Measurements from ENCODE around the gene SHKBP1. TPM values are rescaled to one million over a fixed set of nuclear protein-coding genes. Genes with fewer than 3 reads are reported as not detected.
"Not testable (repeated sequence)": the region's sequence is repeated elsewhere in the genome, so short reads cannot be mapped to it uniquely, and the experiment has no call there.

Gene SHKBP1
- total RNA-seq, 1 donor from 2014 or later: 76.3 TPM

DNA sequence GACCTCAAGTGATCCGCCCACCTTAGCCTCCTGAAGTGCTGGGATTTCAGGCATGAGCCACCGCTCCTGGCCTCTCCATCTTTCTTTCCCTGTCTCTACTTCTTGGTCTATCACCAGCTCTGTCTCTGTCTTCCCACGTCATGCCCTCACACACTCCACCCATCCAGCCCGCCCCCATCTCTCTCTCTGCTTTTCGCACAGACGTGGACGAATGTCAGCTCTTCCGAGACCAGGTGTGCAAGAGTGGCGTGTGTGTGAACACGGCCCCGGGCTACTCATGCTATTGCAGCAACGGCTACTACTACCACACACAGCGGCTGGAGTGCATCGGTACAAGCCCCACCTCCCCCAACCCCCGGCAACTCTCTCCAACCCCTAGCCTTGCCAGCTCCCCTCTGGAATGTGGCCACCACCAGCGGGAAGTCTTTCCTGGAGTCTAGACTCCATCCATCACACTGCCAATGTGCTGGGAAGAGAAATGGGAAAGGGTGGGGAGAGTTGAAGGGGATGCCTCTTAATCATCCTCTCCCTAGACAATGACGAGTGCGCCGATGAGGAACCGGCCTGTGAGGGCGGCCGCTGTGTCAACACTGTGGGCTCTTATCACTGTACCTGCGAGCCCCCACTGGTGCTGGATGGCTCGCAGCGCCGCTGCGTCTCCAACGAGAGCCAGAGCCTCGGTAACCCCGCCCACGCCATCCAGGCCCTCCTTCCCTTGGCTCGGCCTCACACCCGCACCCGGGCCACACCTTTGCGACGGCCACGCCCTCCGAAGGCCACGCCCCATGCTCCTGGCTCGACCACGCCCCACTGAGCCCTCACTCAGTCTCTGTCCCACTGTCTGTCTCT is 47.0 kb downstream of the SHKBP1 start:
- H3K9me3 Mint-ChIP-seq: no peaks in the 10 kb centered on the region
- H3K4me1 Mint-ChIP-seq: peaks cover 13% of the 10 kb centered on the region
- no peak overlapping the region for H3K27ac Mint-ChIP-seq (ENCODE audit: unreplicated experiment)
- no peak overlapping the region for H3K4me3 Mint-ChIP-seq
- TF ChIP-seq, protein P1, sequence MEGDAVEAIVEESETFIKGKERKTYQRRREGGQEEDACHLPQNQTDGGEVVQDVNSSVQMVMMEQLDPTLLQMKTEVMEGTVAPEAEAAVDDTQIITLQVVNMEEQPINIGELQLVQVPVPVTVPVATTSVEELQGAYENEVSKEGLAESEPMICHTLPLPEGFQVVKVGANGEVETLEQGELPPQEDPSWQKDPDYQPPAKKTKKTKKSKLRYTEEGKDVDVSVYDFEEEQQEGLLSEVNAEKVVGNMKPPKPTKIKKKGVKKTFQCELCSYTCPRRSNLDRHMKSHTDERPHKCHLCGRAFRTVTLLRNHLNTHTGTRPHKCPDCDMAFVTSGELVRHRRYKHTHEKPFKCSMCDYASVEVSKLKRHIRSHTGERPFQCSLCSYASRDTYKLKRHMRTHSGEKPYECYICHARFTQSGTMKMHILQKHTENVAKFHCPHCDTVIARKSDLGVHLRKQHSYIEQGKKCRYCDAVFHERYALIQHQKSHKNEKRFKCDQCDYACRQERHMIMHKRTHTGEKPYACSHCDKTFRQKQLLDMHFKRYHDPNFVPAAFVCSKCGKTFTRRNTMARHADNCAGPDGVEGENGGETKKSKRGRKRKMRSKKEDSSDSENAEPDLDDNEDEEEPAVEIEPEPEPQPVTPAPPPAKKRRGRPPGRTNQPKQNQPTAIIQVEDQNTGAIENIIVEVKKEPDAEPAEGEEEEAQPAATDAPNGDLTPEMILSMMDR (conservative IDR thresholded peaks at IDR 0.05): no peak
- DNase-seq (ENCODE audit: low read depth, low spot score): no peak
- H3K36me3 Mint-ChIP-seq (ENCODE audit: low read depth): peaks cover 25% of the 10 kb centered on the region
- peaks cover 4% of the 10 kb centered on the region for H3K27me3 Mint-ChIP-seq (ENCODE audit: low read depth)

DNA sequence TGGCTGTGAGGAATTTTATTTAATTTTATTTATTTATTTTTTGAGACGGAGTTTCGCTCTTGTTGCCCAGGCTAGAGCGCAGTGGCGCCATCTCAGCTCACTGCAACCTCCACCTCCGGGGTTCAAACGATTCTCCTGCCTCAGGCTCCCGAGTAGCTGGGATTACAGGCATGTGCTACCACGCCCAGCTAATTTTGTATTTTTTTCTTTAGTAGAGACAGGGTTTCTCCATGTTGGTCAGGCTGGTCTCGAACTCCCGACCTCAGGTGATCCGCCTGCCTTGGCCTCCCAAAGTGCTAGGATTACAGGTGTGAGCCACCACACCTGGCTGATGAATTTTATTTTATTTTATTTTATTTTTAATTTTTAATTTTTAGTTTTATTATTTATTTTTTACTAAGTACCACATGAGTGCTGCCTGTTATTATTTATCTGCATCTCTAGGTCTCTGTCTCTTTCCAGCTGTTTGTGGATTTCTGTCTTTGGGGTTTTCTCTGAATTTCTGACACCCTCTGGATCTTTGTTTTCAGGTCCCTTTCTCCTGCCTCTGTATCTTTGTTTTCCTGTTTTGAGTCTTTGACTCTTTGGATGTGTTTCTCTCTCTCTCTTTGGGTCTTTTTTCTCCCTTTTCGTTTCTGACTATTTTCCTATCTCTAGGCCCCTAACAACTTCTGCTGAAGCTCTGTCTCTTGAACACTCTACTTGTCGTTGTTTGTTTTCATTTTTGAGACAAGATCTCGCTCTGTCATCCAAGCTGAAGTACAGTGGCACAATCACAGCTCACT is 47.9 kb downstream of the SHKBP1 start:
- Mint-ChIP-seq H3K4me1 (peaks cover 13% of the 10 kb centered on the region), H3K36me3 (ENCODE audit: low read depth) (peaks cover 22% of the 10 kb centered on the region)
- not testable (repeated sequence) for DNase-seq (ENCODE audit: low read depth, low spot score); H3K27ac Mint-ChIP-seq (ENCODE audit: unreplicated experiment); H3K27me3 Mint-ChIP-seq (ENCODE audit: low read depth); H3K4me3 Mint-ChIP-seq; H3K9me3 Mint-ChIP-seq

DNA sequence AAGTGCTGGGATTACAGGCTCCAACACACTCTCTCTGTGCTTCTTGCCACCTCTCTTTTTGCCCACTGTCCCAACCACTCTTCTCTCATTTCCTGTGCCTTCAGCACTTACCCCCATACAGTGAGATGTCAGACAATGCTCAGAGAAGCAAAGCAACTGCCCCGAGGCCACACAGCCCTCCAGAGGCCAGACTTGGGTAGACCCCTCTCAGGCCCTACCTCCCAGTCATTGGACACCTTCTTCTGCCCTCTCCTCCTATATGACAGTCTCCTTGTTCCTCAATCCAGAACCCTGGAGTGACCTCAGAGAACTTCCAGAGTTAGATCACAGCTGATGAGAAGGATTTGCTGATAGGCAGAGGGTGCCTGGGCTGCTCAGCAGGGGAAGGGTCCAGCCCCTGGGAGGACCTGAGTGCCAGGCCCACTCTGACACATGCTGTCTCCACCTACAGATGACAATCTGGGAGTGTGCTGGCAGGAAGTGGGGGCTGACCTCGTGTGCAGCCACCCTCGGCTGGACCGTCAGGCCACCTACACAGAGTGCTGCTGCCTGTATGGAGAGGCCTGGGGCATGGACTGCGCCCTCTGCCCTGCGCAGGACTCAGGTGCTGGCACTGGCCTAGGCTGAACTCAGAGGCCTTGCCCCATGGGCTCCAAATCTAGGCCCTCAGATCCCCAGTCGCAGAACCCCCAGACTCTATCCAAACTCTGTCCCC is 48.9 kb downstream of the SHKBP1 start:
- Mint-ChIP-seq H3K27me3 (ENCODE audit: low read depth) (peaks cover 4% of the 10 kb centered on the region), H3K36me3 (ENCODE audit: low read depth) (peaks cover 21% of the 10 kb centered on the region), H3K4me1 (peaks cover 13% of the 10 kb centered on the region), H3K27ac (ENCODE audit: unreplicated experiment) (peak overlapping the region; percentile 63), H3K9me3 (no peaks in the 10 kb centered on the region), H3K4me3 (no peak overlapping the region)
- TF ChIP-seq, protein P1 (conservative IDR thresholded peaks at IDR 0.05): no peak
- no peak for DNase-seq (ENCODE audit: low read depth, low spot score)

DNA sequence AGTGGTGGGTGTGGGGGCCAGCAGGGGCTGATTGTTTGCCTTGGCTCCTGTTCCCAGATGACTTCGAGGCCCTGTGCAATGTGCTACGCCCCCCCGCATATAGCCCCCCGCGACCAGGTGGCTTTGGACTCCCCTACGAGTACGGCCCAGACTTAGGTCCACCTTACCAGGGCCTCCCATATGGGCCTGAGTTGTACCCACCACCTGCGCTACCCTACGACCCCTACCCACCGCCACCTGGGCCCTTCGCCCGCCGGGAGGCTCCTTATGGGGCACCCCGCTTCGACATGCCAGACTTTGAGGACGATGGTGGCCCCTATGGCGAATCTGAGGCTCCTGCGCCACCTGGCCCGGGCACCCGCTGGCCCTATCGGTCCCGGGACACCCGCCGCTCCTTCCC is 50.2 kb downstream of the SHKBP1 start:
- Mint-ChIP-seq H3K9me3 (no peaks in the 10 kb centered on the region), H3K27ac (ENCODE audit: unreplicated experiment) (no peak overlapping the region), H3K4me3 (no peak overlapping the region), H3K27me3 (ENCODE audit: low read depth) (peaks cover 4% of the 10 kb centered on the region), H3K4me1 (peaks cover 13% of the 10 kb centered on the region), H3K36me3 (ENCODE audit: low read depth) (peaks cover 16% of the 10 kb centered on the region)
- no peak for DNase-seq (ENCODE audit: low read depth, low spot score)
- TF ChIP-seq, protein P1 (conservative IDR thresholded peaks at IDR 0.05): no peak

DNA sequence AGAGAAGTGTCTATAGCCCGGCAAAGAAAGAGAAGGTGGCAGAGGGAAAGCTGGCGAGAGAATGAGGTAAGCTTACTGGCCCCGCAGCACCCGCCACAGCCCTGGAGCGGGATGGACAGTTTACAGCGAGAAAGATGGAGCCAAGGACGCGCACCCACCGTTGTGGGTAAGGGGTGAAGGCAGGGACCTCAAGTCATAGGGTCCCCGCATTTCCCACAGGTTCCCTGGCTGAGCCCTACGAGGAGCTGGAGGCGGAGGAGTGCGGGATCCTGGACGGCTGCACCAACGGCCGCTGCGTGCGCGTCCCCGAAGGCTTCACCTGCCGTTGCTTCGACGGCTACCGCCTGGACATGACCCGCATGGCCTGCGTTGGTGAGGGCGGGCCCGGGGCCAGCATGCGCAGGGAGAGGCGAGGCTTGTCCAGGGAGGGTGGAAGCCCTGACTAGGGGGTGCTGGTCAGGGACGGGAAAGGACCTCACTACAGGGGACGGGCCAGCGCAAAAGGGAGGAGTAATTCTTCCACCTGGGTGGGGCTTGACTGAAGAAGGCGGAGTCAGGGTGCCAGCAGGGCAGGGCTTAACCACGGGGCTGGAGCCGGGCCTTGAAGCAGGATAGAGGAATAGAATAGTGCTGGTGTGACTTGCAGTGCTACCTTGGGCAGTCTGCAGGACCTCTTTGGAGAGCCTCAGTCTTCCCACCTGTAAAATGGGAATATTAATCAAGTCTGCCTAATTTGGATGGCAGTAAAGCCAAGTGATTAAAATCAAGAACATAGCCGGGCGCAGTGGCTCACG is 51.0 kb downstream of the SHKBP1 start:
- TF ChIP-seq, protein P1 (conservative IDR thresholded peaks at IDR 0.05): no peak
- H3K9me3 Mint-ChIP-seq: no peaks in the 10 kb centered on the region
- H3K36me3 Mint-ChIP-seq (ENCODE audit: low read depth): peaks cover 14% of the 10 kb centered on the region
- H3K4me1 Mint-ChIP-seq: peaks cover 19% of the 10 kb centered on the region
- H3K4me3 Mint-ChIP-seq: no peak overlapping the region
- H3K27me3 Mint-ChIP-seq (ENCODE audit: low read depth): peaks cover 4% of the 10 kb centered on the region
- no peak overlapping the region for H3K27ac Mint-ChIP-seq (ENCODE audit: unreplicated experiment)
- DNase-seq (ENCODE audit: low read depth, low spot score): no peak
